Dedifferentiated amniotic fluid mesenchymal stem cell (primary cell): Measurements from ENCODE around the gene KIF1C.

ENCODE experiments used
- DNase-seq: peaks from one replicate; pipeline ENCODE4 v3.0.0-alpha.2; 2016; ENCODE audit errors: extremely low spot score

The KIF1C gene

DNA sequence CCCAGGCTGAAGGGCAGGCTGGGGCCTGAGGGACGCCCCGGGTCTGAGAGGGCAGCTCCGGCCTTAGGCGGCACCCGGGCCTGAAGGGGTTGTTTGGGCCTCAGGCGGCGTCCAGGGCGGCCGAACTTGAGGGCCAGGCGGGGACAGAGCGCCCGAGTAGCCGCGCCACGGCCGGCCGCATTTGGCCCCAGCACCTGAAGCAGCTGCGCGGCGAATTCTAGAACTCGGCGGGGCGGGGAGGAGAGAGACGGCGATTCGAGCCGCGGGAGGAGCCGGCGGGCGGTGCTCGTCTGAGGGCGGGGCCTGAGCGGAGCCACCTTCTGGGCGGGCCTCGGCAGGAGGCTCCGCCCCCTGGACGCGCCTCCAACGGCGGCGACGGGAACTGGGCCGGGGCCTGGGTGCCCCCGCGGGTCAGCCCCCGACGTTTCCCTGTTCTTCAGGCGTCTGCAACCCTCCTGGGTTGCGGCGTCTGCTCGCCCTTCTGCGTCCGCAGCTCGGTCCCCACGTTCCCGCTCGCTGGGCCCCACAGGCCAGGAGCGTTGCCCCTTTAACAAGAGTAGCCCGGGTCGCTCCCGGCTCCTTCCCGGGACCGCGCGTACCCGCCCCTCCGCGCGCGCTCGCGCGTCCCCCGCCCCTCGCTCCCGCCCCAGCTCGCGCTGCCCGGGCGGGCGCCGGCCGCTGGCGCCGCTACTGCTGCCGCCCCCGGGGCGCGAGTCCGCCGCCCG lies at the start of gene KIF1C, which contains the start of gene INCA1:
TSS of gene KIF1C (plus strand) at position 649 of the 725 bp plus-strand sequence. CDS start 2,297 bp downstream, outside the sequence.
TSS of gene INCA1 (minus strand) at position 221 of the 725 bp plus-strand sequence. CDS start 3,085 bp downstream, outside the sequence.
- DNase-seq: peak; percentile 86

GRCh38 chr17:4948166-4948930 lies 49.4 kb upstream of the KIF1C start, which contains the start of gene PFN1:
Gene PFN1 (minus strand): TSS chr17:4948530. CDS start chr17:4948394, 136 bp downstream.
- peak; percentile 89 for DNase-seq

DNA sequence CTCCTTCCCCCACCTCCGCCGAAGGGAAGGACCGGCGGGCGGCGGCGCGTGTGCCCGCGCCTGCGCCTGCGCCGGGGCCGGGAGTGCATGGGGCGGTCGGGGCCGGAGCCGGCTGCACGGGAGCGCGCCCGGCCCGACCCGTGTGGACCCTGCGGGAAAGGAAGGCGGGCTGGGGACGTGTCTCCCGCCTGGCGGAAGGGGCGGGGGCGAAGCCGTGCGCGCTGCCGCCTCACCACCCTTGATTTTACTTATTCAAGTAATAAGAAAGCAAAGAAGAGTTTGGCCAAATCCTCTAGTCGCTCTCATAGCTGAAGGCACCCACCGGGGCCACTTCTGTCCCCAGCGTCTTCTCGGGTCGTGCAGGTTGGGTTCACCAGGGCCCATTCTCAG lies 48.8 kb upstream of the KIF1C start:
- peak; percentile 76 for DNase-seq

DNA sequence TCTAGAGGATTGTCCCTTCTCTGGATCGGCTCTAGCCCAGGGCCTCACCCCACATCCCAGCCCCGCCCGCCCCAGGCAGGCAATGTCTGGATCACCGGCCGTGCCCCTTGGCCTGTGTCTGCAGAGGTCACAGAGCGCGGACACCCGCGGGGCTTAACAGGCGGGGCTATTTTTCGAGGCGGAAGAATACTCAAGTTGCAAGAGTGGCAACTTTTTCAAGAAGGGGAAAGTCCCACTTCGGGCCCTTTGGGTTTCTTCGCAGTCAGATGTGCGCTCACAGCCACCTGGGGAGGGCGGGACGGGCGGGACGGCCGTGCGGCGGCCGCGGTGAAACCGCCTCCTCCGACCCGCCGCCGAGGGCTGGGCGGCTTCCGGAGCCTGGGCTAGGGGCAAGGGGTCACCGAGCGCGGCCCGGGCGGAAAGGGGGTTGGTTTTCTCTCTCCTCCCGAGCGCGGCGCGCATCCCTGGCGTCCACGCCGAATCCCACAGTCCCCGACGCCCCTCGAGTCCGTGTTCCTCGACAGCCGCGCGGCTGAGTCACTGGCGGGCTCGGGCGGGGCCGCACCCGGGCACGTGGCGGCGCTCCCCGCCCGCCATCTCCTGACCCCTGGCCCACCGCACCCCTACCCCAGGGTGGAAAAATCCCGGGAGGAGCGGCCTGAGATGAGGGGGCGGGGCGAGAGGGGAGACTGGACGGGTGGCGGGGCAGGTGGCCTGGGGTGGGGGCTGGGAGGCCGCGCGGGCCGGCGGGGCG lies 48.3 kb upstream of the KIF1C start:
- peak; percentile 30 for DNase-seq

DNA sequence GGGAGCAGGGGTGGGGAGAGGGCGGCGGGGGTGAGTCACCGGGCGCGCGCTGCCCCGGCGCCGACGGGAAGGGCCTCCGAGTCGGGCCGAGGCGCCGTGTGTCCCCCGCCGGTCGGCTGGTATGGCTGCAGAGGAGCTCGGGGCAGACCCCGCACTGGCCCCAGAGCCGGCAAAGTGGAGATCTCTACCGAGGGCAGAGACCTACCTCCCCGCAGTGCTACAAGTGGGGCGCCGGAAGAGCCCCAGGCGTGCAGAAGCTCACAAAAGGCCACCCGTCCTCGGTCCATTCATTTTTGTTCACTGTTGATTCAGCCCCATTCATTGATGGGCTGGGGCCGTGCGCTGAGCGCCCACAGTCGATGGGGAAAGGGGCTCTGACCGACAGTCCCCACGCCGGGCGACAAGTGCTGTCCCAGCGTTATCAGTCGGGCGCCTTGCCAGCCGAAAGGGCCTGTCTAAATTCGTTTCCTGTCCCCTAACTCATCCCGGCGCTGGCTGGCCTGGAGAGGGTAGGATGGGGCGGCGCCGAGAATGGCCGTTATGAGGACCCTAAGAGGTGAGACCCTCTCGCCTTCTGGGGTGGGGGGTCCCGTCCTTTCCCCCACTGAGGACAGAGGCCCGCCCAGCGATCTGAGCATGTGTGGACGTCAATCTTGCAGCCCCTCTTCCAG lies 47.5 kb upstream of the KIF1C start:
- DNase-seq: peak; percentile 18

DNA sequence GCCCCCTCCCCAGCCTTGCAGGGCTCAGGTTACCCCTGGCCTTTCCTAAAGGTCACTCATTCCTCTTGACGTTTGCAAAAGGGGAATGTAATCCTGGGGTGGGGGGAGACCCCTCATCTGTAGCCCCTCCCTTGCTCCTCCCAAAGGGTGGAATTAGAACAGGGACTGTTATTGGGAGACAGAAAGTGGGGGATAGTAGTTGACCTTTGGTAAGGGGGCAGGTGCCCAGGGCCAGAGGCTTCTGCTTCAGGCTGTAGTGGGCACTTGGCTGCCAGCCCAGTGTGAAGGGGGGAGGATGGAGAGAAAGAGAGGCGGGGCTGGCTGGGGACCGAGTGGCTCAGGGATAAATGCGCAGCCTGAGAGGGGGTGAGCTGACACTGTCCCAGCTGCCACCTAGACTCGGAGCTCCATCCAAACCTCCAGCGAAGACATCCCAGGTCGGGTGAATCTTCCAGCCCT lies 47.0 kb upstream of the KIF1C start, which contains the start of gene ENO3:
TSS of gene ENO3 (plus strand) at position 374 of the 459 bp plus-strand sequence. CDS start 711 bp downstream, outside the sequence.
- no peak for DNase-seq

DNA sequence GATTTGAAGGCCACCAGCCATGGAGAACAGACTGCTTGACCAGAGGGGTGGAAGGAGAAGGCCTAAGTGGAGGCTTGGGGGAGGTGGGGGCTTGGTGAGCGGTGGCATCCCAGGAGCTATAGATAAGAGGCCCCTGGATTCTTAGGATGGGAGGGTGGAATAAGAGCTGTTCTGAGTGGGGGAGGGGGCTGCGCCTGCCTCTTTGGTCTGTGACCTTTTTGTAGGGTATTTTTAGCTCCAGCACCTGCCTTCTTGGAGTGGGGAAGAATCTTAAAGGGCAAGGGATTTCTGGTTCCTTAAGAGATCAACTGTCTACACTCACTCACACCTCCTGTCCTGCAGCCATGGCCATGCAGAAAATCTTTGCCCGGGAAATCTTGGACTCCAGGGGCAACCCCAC lies 46.3 kb upstream of the KIF1C start:
- DNase-seq: no peak

GRCh38 chr17:4953451-4953961 lies 44.2 kb upstream of the KIF1C start:
- DNase-seq: peak; percentile 40

- DNase-seq: no peak
Observed at GRCh38 chr17:4955091-4955490, 42.7 kb upstream of the KIF1C start.

DNA sequence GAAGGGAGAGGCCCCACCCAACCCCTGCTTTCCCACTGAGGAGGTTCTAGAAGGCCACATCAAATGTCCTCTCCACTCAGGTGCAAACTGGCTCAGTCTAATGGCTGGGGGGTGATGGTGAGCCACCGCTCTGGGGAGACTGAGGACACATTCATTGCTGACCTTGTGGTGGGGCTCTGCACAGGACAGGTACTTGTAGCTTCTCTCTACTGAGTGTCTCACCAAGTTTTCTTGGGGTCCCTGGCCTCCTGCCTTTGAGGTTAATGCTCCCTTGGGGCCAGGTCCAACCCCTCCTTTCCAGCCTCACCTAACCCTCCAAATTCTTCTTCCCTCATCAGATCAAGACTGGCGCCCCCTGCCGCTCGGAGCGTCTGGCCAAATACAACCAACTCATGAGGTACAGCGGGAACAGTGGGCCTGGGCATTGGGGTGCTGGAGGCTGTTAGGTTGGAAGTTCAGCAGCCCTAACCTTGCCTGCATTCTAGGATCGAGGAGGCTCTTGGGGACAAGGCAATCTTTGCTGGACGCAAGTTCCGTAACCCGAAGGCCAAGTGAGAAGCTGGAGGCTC lies 41.2 kb upstream of the KIF1C start:
- no peak for DNase-seq

- no peak for DNase-seq
Observed at GRCh38 chr17:4958102-4958501, 39.6 kb upstream of the KIF1C start.

DNA sequence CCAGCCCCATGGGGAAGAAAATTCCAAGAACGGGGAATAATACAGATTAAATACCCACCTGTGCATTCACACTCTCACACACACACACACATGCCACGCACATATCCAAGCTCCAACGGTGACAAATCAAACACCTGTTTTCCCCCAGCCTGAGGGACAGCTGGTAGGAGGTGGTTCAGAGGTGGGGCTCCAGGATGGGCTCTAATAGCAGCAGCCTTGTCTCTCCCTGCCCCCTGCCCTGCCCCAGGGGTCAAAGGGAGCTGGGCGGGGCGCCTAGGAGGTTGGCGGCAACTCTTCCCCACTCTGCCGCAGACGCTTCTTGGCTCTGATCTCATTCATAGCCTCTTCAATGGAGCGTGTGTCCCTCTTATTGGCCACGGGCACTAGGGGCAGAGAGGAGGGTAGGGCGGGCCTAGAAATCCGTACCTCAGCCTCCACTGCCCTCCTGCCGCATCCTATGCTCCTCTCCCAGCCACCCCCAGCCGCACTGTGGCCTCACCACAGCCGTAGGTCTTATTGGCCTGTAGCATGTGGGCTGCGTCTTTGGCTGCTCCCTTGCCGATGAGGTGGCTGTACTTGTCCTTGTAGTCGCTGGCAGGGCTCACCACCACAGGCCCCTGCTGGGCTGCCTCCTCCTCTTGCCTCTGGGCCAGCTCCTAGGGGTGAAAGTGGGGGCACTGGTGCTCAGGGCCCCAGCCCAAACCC lies 38.3 kb upstream of the KIF1C start:
- no peak for DNase-seq

DNA sequence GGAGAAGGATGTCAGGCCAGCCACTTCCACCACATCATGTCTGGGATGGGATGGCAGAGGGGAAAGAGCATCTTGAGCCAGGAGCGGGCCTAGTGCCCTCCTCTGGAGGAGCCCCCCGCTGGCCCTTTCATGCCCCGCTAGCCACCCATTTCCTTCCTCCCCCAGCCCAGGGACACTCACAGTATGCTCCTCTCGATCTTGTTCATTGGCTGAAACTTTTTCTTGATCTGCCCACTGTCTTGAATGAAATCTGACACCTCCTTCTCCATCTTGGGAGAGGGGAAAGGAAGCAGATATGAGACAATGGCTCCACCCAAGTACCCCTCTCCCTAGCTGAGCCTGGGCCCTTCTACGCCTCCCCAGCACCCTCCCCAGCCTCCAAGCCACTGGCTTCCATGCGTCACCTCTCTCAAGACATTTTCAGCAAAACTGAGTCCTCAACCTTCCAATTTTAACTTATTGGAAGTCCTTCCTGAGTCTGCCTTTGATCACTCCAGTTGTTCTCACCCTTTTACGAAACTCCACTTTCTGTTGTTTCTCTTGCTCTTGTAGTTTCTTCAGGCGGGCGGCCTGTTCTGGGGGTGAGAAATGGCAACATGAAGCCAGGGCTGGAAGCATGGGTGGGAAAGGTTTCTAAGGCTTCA lies 37.3 kb upstream of the KIF1C start:
- no peak for DNase-seq

DNA sequence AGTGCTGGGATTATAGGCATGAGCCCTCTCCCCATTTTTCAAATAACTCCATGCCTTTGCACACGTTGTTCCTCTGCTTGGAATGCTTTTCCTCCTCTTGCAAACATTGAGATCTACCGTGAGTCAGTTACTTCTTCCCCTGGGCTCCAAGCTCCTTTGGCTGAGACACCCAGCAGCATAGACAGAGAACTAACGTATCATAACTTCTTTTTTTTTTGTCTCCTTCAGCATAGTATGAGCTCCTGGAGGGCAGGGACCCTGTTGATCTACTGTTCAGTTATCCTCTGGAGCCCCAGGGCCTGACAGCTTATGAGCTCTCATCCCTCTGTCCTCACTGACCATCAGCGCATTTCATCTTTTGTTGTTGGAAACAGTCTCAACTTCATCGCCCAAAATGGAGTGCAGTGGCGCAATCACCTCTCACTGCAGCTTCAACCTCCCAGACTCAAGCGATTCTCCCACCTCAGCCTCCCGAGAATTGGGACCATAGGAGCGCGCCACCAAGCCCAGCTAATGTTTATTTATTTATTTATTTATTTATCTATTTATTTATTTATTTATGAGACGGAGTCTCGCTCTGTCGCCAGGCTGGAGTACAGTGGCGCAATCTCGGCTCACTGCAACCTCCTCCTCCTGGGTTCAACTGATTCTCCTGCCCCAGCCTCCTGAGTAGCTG lies 32.3 kb upstream of the KIF1C start:
- no peak for DNase-seq

DNA sequence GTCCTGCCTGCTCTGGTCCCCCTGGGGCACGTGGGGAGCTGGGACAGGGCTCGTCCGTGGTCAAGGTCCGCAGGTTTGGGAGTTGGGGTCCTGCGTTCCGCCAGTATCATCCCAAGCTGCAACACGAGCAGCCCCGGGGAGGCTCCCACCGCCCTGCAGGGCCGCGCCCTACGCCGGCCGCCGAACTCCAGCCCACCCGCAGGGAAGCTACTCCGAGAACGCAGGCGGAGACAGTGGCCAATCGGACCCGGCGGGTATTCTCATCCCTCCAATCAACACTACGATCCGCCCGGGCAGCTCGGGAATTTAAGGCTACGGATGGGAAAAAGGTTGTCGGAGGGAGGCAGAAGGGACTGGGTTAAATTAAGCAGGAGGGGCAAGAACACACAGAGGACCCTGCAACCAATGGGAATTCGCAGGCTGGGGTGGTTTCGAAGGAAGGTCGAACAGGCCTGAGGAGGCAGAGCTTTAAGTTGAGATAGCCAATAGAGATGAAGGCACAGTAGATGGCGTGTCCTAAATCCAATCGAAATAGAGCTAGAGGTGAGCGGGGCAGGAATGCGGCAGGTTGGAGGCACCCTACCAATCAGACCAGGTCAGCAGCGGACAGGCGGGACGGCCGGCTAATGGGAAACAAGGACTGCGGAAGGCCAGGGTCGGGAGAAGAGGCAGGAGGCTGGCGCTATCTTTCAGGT lies 30.8 kb upstream of the KIF1C start:
- DNase-seq: peak; percentile 99

- DNase-seq: peak; percentile 93
Observed at GRCh38 chr17:4967539-4968485, 29.9 kb upstream of the KIF1C start, which contains the start of gene SPAG7. Gene SPAG7 (minus strand): TSS chr17:4967817. CDS start chr17:4967804, 13 bp downstream.

DNA sequence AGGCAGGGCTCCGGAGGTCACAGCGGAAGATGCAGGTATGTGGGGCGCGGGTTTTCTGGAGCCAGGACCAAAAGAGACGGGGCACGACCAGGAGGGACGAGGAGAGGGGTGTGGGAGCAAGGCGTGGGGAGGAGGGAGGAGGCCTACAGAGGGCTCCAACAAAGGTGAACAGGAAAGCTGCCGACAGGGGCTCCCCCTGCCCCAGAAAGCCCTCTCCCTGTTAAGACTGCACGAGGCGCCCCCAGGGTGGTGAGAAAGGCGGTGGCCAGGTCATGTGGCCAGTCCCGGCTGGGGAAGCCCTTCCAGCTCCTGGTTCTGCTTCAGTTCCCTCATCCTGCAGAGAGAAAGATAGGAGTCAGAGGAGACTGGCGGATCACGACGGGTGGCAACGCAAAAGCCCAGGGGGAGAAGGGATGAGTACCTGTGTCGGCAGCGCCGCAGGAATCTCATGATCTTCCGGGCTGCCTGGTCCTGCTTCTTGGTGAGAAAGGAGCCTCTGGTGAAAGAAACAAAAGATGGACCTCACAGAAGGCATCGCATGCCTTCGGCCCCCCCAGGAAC lies 29.2 kb upstream of the KIF1C start:
- no peak for DNase-seq
